NCI-H1092 treated with DMSO at 0.1 percent for 48 hours (cell line): ENCODE data around the gene LRBA.
A peak's percentile ranks its signal among the peaks of the same experiment; 100 is the strongest.
"Not testable (repeated sequence)": the region's sequence is repeated elsewhere in the genome, so short reads cannot be mapped to it uniquely, and the experiment has no call there.

Source experiments
- DNase-seq: peaks from one replicate; lab custom pipeline; 2025; lab: John Stamatoyannopoulos, UW

The LRBA gene

DNA sequence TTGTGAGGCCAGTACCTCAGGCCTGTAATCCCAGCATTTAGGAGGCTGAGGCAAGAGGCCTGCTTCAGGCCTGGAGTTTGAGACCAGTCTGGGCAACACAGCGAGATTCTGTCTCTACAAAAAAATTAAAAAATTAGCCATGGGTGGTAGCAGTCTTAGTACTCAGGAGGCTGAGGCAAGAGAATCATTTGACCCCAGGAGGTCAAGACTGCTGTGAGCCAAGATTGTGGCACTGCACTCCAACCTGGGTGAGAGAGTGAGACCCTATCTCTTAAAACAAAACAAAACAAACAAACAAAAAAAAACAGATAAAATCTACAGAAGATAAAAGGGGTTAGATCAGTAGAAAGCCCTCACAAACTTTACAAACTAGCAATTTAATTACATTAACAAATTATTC is 352.4 kb downstream of the LRBA start:
- no peak for DNase-seq

DNA sequence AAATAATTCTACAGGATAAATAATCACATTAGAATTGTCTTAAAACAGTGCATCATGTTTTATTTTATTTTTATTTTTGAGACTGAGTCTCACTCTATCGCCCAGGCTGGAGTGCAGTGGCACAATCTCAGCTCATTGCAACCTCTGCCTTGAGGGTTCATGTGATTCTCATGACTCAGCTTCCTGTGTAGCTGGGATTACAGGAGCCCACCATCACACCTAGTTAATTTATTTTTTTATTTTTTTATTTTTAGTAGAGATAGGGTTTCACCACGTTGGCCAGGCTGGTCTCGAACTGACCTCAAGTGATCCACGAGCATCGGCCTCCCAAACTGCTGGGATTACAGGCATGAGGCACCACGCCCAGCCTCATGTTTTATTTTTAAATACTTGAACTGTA is 353.5 kb downstream of the LRBA start:
- not testable (repeated sequence) for DNase-seq

DNA sequence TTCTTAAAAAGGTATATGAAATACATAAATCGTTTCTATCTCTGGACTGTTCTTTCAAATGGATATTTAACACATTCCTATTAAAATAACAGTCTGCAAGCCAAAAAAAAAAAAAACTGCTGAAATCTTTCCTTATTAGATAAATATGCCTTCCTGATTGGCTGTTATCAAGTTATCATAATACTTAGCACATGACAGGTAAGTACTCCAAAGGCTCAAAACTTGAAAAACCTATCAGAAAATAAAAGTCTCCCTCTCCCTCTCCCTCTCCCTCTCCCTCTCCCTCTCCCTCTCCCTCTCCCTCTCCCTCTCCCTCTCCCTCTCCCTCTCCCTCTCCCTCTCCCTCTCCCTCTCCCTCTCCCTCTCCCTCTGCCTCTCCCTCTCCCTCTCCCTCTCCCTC is 356.8 kb downstream of the LRBA start:
- not testable (repeated sequence) for DNase-seq

DNA sequence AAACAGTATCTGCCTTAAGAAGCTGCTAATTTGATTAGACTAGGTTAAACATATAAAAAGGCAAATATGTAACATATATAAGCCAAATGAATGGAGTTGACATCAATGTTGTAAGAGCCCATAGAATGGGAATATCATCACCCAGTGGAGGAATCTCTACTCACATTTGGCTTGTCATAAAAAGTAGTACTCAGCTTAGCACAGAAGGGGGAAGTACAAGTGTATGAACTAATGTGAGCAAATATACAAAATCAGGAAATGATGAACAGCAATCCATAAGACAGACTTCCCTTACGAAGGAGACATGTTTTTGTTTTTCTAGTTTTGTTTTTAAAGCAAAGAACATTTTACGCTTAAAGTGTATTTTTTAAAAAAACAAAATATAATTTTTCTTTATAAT is 358.2 kb downstream of the LRBA start:
- no peak for DNase-seq

DNA sequence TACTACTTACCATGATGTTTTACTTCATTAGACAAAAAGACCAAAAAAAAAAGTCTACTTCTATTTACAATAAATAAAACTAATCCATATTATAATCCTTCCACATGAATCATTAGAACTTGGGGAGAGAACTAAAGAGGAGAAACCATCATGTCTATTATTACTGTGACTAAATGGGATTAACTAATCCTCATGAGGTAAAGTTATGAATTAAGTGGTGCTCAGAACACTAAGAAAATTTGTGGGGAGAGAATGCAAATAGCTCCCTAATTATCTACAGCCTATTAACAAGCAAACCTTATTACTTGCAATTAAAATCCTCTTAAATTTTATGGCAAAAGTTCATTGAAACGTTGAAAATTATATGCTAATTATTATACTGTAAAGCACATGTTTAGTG is 364.3 kb downstream of the LRBA start:
- DNase-seq: no peak

- DNase-seq: no peak
Observed at GRCh38 chr4:150648123-150648522, 367.0 kb downstream of the LRBA start.

- DNase-seq: no peak
Observed at GRCh38 chr4:150647008-150647407, 368.1 kb downstream of the LRBA start.

- no peak for DNase-seq
Observed at GRCh38 chr4:150641612-150642011, 373.5 kb downstream of the LRBA start.

- no peak for DNase-seq
Observed at GRCh38 chr4:150632639-150633038, 382.4 kb downstream of the LRBA start.

DNA sequence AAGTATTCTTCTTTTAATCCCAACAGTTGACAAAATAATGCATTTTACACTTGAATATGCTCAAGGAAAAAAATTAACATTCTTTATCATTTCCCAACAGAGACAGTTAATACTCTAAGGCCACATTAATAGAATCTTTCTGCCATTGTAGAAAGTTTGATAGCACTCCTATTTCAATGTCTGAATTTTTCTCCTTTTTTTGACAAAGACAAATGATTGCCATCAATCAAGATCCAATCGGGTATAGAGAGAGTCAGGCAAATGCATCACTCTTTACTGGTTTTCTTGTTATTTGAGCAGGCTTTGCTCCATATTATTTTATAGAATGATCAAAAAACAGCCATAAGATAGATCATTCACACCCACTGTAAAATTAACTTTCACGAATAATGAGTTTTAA is 387.0 kb downstream of the LRBA start:
- DNase-seq: no peak

- DNase-seq: no peak
Observed at GRCh38 chr4:150625033-150625432, 390.1 kb downstream of the LRBA start.

GRCh38 chr4:150624055-150624454 is 391.0 kb downstream of the LRBA start:
- DNase-seq: no peak

- no peak for DNase-seq
Observed at GRCh38 chr4:150619042-150619441, 396.0 kb downstream of the LRBA start.

- no peak for DNase-seq
Observed at GRCh38 chr4:150609131-150609530, 406.0 kb downstream of the LRBA start.

DNA sequence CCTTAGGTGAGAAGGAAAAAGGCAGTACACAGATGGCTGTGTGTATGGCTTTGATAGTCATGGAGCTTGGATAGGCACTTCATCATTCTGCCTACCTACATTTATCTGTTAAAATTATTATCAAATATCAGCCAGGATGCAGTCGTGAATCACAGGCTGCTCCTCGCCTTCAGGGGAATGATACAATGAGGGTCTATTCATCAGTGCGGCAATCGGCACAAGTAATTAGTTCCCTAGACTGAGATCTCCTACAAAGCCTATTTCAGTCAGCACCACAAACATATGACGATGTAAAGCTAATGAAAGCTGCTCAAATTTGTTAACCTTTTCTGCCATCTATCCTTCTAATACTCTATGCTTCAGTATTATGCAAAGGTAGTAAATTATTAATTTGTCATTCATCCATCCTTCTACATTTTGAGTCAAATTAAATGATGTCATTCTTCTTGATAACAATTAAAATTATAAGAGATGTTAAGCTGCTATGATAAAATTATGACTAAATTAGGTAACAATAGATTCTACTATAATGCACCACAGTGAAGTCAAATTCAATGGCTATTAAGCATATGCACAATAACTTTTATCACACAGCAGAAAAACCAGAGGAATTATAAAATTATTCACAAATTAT is 414.2 kb downstream of the LRBA start:
- no peak for DNase-seq

DNA sequence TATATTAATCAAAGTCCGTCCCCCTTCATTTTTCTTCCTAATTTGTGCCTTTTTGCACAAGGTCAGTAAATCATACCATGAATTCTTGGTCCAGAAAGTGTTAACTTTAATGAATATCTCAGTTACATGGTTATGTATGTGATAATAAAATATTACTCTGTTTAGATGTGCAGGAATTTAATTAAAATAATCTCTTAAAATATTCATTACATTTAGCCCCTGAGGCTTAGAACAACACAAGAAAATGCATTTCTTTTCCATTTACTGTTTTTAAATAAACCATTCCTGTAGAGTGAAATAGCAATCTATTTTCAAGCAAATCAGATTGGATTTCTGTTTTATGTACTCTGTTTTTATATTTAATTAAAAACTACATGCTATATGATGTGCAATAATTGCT is 415.5 kb downstream of the LRBA start:
- DNase-seq: no peak

GRCh38 chr4:150598909-150599308 is 416.2 kb downstream of the LRBA start:
- no peak for DNase-seq

- peak; percentile 39 for DNase-seq
Observed at GRCh38 chr4:150593996-150594395, 421.1 kb downstream of the LRBA start.

GRCh38 chr4:150591904-150592303 is 423.2 kb downstream of the LRBA start:
- no peak for DNase-seq

DNA sequence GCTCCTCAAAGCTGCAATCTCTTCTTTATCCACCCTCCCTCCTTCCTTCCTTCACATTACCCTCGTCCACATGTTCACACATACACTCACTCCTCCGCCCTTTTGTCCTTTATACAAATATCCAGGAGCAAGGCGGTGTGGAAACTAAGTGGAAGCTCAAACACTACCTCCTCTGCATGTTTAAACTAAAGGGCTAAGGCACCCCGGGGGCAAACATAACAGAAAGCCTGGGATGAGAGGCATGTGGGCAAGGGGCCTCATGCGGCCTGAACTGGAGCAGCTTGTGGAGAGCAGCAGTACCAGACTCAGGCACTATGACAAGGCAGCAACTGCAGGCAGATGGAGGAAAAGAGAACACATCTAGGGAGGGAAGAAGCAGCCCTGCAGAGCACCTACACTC is 423.7 kb downstream of the LRBA start:
- peak; percentile 33 for DNase-seq

DNA sequence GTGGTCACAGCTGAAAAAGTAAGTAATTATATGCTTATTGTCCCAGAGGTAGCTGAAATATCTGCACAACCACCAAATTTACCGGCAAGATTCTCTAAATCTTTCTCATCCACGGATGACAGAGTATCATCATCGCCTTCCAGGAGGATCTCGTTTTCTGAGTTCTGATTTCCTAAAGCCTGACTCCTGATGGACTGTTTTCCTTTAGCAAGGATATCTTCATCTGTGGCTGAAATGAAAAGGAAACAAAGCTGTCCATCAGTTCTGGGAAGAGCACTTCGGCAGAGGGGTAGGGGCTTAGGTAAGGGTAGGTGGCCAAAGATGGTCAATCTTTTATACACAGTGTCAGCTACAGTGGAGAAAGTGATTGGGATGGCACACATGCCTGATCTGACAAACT is 424.5 kb downstream of the LRBA start:
- no peak for DNase-seq

GRCh38 chr4:150589157-150589556 is 425.9 kb downstream of the LRBA start:
- no peak for DNase-seq

DNA sequence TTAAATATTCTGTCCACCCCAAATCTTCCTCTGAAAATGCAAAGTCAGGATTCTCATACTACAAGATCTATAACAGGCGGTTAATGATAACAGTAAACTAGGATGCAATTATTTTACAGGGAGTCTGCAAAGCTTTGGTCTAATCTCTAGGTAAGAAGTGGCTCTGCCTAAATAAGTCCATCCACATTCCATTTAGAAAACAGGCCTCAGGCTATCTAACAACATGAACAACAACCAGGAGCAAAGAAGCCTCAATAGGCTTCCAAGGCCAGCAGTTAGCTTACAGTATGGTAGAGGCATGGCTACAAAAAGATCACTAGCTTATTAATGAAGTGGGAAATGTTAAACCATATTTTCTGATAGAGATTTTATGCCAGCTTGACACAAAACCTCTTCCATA is 426.8 kb downstream of the LRBA start:
- no peak for DNase-seq

DNA sequence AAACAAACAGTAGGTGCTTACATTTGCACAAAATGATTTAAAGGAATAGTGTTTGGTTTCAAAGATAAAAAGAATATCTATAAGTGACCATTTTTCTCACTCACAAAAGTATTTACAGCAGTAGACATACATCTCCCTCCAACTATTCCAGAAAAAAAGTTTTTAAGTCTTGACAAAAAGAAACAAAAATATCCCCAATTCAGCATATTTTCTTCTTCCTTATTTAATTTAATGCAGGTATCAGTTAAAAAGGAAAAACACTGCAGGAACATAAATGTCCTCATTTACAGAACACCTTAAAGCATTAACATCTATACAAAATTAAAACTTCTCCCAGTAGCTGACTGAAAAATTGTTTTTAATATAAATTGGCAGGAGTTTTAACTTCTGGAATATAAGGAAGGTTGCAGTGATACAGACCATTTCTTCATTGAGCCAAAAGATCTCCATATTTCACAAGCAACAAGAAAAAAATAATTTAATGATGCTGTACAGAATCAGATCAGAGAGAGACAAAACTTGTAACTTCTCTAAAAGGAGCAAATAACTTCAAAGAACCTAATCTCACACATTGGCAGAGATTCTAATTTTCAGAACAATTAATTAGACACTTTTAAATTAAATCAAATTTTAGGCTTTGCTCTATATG is 428.8 kb downstream of the LRBA start:
- DNase-seq: no peak
